GM10847 (cell line): Measurements from ENCODE around the gene SLC35B3.

Source experiments
- POLR2A ChIP-seq: IDR thresholded peaks from 2 replicates; pipeline ENCODE4 v1.6.1; 2011; ENCODE audit not compliant: insufficient read length; ENCODE audit errors: extremely low read depth

Gene SLC35B3

DNA sequence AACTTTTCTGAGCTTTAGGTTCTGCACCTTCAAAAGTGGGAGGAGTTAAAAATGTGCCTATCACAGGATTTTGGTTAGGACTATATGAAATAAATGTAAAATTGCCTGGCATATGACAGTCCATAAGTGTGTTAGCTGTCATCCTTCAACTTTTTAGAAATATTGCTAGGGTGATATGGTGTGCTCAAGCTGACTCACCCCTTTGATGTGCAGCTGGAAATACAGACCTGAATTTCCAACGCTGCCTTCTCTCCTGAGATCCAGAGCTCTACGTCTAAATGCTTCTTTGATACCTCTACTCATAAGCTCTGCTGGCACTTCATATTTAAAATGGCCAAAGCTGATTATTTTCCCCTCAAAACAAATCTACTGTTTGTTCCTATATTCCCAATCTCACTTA, 2.7 kb downstream of the SLC35B3 start:
- TF ChIP-seq POLR2A = no peak

- no peak for TF ChIP-seq POLR2A
These were observed 5.5 kb downstream of the SLC35B3 start for GRCh38 chr6:8429821-8430220.

DNA sequence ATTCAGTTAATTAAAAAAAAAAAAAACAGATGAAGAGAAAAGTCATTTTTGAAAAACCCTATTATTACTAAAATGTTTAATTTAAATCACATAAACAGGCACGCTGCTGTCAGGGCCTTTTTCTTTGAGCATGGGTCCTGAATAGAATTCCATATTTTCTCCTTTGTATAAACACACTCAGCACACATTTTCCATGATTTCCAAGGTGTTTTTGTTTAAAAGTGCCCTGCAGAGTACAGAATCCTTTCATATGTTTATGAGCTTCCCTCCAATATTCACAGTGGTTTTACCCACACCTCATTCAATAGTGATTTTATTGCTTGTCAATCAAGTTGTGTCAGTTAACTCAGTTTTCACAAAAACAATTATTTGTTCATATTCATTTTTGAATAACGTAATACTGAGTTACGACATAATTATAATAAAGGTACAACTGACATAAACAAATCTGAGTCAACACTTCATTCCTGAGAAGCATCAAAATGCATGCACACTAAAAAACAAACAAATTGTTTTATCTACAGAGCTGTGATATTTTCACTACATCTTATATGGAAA, 15.2 kb downstream of the SLC35B3 start:
- TF ChIP-seq POLR2A = no peak

DNA sequence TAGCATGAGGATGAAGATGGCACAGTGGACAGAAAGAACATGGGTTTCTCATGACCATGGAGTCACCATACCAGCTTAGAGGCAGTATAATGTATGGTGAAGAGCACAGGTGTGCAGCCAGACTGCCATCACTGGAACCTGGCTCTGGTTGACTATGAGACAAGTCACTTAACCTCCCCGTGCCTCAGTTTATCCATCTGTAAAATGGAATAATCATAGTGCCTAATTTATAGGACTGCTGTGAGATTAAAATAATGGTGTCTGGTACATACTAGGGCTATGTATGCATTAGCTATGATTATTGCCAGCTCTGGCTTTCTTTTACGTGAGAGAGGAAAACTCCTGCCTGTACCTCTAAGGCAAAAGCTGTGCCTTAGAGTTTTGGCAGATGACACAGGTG, 19.4 kb downstream of the SLC35B3 start:
- no peak for TF ChIP-seq POLR2A

GRCh38 chr6:8415280-8415679, 20.1 kb downstream of the SLC35B3 start:
- TF ChIP-seq POLR2A = no peak

GRCh38 chr6:8414844-8415243, 20.5 kb downstream of the SLC35B3 start:
- TF ChIP-seq POLR2A = no peak

- TF ChIP-seq POLR2A = no peak
These were observed 32.8 kb downstream of the SLC35B3 start for GRCh38 chr6:8402546-8402945.

GRCh38 chr6:8400663-8401062, 34.7 kb downstream of the SLC35B3 start:
- TF ChIP-seq POLR2A = no peak

DNA sequence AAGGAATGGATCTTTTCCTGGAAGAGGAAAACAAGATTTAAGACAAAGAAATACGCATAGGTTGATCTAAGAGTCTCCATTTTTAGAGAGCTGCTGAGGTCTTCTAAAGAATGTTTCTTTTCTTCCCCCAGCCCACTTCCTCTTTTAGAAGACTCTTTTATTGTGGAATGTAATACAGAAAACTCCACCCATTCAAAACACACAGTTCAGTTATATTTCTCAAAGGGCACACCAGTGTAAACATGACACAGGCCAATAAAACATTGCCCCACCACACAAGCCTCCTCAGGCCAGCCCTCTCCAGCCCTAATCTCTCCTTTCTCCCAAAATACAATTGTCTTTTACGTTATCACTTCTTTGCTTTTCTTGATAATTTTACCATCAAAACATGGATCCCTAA, 42.8 kb downstream of the SLC35B3 start:
- TF ChIP-seq POLR2A = no peak

- no peak for TF ChIP-seq POLR2A
These were observed 43.4 kb downstream of the SLC35B3 start for GRCh38 chr6:8391934-8392333.

DNA sequence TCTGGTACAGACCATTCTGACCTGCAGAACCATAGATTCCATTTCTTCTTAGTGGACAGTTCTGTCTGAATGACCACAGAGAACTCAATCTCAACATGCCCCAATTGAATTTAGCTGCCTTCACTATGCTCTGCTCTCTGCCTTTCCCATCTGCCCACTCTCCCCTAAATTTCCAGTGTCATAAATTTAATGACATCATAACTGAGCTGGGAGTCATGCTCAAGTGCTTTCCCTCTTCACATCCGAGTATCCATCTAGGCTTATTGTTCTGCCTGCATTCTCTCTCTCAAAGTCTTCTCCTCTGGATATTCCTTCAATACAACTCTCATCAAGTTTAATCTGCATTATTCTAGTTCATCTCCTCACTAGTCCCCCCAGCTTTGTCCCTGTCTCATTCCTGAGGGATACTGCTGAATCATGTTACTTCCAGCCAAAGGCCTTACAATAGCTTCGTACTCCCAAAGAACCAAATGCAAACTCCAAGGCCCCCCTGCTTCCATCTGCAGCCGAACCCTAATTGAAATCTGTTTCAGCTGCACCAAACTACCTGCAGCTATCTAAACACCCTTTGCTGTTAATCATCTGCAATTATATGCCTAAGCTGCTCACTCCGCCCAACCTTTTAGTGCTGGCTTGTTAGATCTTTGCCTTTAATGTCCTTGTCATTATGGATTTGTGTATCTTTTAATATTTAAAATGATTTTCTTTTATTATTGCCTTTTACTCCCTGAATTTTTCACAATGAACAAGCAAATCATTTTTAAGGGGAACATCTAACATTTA, 46.1 kb downstream of the SLC35B3 start:
- no peak for TF ChIP-seq POLR2A

DNA sequence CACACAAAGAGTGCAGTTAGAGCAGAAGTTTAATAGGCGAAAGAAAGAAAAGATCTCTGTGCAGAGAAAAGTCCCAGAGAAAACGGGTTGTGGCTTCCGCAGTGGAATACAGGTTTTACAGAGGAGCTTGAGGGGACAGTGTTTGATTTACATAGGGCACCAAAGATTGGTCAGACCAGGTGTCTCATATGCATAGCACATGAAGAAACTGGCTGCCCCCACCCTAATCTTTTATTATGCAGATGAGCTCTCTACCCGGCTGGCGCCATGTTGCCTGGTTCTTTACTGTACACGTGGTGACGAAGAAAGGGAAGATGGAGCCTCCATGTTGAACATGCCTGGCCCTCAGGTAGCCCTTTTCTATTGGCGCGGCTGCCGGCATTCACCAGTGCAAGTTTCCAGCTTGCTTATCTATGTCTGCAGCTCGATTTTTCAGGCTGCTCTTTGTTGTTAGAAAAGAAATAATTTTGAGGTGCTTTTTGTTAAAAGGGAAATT, 47.4 kb downstream of the SLC35B3 start:
- no peak for TF ChIP-seq POLR2A

- no peak for TF ChIP-seq POLR2A
These were observed 51.8 kb downstream of the SLC35B3 start for GRCh38 chr6:8383584-8383983.

DNA sequence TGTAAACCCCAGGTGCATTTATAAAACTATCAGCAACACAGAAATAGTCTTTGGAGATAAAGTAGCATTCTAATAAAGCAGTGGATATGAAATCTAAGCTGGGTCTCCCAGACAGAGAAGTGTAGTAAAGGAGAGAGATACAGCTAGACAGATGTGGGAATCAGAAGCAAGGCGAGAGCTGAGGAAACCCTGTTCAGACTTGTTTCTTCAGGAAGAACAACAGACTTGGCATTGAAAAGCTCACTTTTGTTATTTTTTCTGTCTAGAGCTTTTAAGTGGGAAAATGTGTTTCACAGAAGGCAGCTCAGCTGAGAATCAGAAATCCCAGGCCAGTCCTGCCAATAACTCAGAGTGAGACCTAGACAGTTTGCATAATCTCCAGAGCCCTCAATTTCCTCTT, 52.9 kb downstream of the SLC35B3 start:
- TF ChIP-seq POLR2A = no peak

DNA sequence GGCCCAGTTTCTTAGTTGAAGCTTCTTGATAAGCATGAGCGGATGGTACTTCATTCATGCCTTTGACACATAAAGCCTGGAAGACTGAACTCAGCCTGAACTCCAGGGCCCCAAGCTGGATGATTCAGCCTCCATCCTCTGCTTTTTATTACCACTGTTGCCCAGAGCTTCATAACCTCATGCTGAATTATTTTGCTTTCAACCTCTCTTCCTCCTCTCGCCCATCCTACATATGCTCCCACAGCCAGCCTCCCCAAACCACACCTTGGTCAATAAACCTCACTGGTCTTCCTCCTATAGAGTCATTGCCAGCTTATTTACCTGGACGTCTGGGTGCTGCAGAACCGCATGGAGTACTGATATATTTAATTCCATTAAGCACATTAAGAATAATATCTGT, 59.4 kb downstream of the SLC35B3 start:
- no peak for TF ChIP-seq POLR2A
